NCI-H82 treated with DMSO at 0.1 percent for 48 hours (cell line): Measurements from ENCODE around the gene LONP1.

ENCODE experiments used
- DNase-seq: peaks from one replicate; lab custom pipeline; 2025; ENCODE audit not compliant: unreplicated experiment; lab: John Stamatoyannopoulos, UW

The LONP1 gene

DNA sequence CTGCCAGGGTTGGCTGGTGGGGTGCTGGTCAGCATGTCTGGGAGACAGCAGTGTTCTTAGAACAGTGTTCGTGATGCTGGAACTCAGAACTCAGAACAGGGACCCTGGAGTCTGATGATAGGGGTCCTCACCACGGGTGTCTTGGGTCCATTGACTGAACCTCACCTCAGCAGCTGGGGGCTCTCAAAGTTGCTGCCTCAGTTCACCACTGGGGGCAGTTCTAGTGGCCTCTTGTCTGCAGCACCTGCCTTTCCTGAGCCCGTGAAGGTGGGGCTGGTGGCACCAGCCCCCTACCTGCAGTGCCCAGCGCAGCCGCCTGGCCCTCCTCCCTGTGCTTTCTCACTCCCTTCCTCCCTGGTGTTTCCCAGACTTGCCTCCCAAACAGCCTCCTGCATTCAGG, 68.6 kb downstream of the LONP1 start:
- no peak for DNase-seq

DNA sequence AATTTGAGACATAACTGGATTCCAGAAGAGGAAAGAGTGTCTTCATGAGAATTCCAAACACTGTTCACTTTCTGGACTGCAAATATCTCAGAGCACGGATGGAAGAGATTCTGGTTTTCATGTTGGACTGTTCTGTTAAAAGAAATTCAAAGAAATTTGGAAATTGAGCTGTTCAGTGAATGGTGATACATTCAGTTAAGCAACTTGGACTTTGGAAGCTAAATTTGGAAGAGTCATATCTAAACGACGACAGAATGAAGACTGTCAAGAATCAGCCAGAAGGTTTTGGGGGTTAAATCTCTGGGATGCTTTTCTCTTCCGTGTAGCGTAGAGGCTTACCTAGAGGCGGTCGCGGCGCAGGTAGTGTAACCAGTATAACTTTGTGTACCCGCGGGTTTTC, 71.5 kb downstream of the LONP1 start:
- DNase-seq = no peak

DNA sequence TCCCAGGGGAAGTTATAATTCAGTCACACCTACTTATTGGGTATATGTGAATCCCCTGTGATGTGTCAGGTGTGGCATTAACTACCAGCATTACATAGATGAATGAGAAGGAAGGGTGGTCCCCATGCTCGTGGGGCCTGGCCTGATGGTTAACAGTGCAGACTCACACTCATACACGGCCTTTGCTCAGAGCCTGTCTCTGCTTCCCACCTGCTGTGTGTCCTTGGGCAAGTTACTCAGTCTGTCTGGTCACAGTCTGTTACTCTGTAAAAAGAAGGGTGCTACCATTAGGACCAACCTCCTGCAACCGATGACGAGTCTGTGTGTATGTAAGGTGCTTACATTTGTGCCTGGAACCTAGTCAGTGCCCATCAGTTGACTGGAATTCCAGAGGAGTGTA, 73.2 kb downstream of the LONP1 start:
- no peak for DNase-seq

DNA sequence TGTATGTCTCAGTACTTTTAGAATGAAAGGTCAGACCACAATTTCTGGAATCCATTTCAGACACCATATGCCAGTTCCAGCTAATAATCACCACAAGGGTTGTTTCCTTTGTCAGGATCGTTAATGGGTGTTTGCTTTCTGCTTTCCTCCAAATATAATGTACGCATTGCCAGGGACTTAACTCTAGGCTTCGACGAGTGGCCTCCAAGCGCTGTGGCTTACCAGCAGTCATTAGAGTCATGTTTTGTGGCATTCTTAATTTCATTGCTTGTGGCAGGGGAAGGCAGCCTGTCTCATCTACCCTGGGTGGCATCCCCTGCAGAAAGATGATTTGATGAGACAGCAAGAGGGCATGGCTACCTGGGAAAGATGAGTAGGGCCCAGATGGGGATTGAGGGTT, 74.5 kb downstream of the LONP1 start:
- no peak for DNase-seq

DNA sequence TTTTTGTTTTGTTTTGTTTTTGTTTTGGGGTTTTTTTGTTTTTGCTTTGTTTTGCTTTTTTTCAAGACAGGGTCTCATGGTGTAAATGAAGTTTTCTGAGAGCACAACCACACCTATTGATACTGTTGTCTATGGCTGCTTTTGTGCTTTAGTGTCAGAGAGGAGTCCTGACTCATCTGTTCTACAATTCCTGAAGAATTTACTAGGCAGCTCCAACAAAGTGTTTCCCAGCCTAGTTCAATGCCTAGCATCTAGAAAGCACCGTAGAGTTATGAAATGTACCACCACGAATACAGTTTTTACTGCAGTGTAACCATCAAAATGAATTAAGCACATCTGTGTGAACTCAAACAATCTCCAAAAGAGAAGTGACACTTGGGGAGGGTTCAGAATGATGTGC, 75.9 kb downstream of the LONP1 start:
- DNase-seq = no peak

DNA sequence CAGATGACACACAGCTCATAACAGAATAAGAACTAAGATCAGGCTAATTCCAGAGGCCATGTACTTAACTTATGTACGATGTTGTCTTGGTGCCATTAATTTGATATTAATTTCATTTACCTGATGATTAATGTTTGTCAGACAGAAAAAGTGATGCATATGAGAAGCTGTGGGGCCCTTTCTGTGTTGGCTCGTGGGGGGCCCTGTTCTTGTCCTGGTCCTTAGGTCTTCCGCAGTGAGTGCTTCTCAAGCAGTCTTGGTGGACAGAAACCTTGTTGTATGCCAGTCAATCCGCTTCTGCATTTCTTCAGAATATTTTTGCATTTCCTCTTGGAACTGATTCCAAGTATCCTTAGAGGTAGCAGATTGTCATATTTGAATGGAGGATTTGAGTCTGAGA, 76.9 kb downstream of the LONP1 start:
- DNase-seq = no peak

DNA sequence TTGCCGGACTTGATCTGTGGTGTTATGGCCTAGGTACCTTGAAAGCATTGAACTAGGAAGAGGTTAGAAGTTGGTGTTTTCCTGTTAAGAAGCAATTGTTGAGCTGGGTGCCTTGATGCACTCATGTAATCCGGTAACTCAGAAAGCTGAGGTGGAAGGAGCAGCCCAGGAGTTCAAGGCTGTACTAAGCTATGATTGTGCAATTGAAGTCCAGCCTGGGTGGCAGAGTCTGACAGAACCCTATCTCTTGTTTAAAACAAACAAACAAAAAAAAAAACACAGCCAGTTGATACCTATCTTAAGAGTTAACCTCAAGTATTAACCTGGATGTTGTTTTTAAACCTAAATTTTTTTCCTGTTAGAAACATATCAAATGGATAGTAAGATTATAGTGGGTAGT, 77.7 kb downstream of the LONP1 start:
- no peak for DNase-seq
